NCI-H446 (cell line): Measurements from ENCODE around the gene SHISAL1.

ENCODE experiments used
- DNase-seq, 2 experiments: peaks; one replicate each; lab custom pipeline; 2025; lab: John Stamatoyannopoulos, UW

SHISAL1 gene

DNA sequence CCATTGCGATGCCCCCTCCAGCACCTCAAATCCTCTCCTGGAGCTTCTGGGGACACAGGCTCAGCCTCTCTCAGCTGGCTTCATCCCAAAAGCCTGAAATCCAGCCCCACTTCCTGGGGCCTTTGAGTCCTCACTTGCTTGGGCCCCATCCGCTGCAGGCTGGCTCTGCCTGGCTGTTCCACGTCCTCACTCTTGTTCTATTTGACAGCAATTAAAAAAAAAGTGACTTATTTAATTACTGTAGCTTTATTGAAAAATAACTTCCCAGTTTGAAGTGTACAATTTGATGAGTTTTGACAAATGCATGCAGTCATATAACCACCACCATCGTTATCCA lies 104.8 kb downstream of the SHISAL1 start:
- DNase-seq: no peak

DNA sequence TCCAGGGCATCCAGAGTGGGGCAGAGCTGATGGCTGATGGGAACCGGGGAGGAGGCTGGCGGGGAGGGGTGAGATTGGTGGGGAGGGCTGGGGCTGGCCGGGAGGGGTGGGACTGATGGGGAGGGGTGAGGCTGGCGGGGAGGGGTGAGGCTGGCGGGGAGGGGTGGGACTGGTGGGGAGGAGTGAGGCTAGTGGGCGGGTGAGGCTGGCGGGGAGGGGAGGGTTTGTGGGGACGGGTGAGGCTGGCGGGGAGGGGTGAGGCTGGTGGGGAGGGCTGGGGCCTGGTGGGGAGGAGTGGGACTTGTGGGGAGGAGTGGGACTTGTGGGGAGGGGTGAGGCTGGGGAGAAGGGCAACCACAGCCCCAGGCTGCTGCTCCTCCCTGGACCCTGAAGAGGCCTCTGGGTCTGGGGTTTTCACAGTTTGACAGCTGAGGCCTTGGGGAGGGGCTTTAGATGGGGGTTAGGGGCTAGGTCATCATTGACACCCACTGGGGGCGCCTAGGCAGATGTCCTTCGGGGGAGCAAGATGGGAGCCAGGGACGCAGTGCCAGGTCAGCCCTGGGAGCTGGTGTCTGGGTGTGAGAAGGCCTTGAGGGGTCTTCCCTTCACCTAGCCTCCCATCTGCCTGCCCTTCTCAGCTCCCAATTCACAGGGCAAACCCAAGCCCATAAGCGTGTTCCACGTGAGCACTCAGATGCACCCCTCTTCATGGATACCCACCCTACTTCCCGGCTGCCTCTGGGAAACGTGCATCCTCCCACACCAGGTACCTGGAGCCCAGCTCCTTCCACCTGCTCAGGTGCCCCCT lies 105.4 kb downstream of the SHISAL1 start:
- no peak for DNase-seq

DNA sequence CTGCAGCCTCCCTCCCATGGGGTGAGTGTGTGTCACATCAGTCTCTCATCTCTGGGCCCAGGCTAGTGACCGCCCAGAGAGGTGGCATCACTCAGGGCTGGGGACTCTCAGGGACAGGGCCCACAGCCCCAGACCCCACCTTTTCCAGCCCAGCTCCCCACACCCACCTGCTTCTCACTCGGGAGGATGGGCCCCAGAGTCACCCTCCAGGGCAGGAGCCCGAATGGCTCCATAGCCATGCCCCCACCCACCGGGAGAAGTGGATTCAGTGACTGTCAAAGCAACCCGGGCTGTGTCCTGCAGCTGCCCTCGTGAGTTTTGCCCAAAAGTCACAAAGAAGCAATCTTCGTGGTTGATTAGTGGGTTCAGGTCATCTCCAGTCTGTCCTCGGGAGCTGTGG lies 106.1 kb downstream of the SHISAL1 start:
- no peak for DNase-seq

DNA sequence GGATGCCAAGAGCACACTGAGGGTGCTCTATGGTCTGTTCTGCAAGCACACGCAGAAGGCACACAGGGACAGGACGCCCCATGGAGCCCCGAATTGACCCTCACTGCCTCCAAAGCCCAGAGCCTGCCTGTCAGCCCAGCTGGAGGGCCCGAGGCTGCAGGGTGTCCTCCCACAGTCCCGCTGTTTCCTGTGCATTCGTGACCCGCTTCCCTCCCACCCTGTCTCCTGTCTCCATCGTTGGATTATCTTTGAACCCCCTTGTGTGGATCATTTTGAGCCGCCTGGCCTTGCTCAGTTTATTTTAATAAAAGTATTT lies 106.5 kb downstream of the SHISAL1 start:
- no peak for DNase-seq

DNA sequence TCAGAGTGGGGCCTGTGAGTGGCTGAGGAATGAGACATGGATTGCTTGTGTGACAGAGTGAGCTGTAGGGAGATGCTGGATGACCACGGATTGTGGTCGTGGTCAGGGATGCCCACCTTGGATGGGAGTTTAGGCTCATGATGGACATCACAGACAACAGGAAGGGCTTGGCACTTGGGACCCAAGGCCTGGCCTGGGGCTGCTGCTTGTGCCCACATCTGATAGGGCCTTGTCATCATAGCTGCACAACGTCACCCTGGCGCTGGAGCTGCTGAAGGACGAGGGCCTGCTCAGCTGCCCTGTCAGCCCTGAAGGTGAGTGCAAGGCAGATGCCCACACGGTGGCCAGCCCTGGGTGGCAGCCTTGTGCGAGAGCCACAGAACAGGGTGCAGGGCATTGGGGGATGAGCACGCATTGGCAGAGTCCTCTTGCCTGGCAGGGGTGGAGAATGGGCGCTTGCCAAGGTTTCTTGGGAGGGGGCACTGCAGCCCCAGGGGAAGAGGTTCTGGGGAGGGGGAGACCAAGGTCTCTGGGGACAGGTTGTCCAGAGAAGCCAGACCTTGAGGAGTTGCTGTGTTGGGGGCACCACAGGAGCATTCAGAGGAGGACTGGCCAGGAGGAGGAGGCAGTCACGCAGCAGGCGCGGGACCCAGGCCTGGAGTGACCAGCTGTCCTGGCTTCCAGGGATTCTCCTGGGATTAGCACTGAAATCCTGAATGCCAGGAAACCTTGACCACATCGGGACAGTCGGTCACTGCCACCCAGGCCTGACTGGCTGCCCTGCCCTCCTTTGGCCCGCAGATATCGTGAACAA lies 107.0 kb downstream of the SHISAL1 start:
- DNase-seq: no peak

DNA sequence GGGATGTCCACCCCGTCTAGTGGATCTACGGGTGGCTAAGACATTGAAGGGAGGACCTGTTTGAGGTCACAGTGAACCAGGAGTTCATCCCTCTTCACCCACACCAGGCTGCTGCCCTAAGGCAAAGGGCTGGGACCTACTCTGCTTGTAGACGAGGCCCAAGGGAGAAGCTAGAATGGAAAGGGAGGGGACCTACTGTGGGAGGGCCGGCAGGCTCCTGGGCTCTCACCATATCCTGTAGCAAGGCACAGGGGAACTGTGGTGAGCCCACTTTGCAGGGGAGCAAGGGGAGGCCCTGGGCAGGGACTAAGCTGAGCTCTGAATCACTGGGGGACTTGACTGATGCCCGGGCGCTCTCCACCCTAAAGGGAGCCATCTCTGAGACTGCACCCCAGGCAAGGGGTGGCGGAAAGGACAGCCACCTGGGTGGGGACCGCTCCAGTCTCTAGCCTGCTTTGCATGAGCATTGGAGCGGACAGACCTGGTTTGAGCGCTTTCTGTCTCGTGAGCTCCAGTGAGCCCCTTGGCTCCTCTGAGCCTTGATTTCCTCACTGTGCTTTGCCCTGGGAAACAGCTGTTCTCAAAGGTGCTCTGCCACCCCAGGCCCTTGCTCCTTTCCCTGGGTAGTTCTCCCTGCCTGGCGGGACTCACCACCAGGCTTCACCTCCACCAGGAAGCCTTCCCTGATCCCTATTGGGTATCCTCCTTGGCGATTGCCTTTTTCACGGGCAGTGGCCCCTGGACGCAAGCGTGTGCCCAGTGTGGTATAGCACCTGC lies 107.8 kb downstream of the SHISAL1 start:
- no peak for DNase-seq

DNA sequence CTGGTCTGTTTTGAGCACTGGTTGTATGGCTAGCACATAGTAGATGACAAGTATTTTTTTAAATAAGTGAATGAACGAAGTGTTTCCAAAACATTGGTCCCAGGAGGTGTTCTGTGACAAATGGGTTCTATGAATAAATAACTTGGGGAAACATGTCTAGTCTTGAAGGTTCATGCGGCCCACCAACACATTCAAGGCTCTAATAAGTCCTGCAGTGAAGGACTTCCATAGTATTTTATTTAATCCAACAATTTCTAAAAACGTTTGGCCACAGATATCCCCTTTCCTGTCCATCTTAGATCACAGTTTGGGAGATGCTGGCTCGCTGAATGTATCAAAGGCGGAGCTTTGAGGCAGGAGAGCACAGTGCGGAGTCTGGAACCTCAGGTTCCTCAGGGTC lies 109.5 kb downstream of the SHISAL1 start:
- DNase-seq: no peak

DNA sequence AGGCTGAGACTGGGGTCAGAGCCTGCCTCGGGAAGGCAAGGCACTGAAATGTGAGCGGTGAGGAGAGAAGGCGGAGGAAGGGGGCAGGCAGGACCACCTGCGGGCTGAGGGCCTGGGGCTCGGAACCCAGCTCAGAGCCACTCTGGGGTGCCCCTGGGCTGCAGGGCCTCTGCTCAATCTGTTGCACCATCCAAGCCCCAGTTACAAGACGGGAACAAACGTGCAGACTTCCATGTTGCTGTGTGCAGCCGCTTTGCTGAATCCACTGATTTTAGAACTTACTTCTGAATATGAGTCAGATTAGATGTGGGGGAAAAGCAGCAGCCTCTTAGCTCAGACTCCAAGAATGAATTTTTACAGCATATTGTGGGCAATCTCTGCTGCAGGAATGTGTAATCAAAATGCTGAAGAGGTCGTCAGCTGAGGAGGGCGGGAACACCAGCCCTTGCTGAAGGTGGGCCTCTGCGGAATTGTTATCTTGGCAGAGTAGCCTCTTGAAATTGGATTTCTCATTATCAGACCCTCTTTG lies 110.4 kb downstream of the SHISAL1 start:
- no peak for DNase-seq

DNA sequence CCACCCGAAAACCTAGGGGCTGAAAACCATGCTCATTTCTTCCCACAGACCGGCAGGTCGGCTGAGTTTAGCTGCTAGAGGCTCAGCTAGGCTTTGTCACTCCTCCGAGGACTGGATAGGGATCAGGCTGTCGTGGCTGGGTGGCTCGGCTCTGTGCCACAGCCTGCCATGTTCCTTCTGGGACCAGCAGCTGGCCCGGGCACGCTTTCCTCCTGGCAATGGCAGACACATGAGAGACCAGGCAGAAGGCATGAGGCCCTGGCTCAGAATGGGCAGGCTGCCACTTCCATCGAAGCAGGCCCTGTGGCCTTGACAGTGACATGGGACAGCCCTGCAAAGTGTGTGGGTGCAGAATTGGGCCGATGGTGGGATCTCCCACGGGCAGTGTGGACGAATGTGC lies 111.1 kb downstream of the SHISAL1 start:
- DNase-seq: peak in 1 of 2 experiments; percentile 45

DNA sequence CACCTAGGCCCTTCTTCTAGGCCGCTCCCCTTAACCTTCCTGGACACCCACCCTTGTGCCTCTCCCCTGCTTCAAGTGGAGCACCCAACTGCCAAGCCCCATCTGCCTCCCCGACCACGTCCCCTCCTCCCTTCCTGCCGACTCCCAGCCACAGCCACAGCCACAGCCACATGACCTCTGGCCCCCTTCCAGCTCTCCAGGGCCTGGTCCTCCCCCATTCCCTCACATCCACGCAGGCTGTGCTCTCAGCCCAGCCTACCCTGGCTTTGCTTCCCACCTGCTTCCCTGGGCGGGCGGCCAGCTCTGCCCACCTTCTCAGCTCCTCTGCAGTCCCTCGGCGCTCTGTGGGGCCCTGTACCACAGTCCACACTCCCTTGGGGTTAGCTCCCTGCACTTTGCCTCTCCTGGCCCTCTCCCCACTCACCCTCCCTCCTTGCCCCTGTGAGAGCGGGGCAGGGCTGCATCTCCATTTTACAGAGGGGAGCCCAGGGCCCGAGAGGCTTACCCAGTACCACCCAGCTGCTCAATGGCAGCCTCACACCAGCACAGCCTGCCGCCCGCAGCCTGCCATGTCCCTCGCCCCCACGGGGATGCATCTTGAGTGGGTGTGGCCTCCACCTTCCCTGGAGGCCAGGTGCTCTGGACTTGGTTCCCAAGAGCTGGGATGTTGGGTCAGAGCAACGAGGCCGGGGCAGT lies 111.7 kb downstream of the SHISAL1 start:
- no peak for DNase-seq

DNA sequence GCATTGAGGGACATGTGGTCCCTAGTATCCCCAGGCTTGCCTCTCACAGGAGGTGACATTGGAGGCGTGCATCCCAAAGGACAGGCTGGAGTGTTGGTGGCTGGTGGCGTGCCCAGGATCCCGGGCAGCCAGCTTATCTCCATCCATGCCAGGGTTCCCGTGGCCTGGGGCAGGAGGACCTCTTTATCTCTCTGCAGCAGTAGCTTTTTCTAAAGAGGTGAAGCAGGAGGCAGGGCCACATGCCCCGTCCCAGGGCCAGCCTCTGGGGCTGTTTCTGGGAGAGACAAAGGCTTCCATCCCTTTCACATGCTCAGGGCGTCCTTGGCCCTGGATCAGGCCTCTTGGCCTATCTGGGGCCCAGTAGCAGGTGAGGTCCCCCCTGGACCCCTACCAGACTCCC lies 112.3 kb downstream of the SHISAL1 start:
- DNase-seq: no peak

DNA sequence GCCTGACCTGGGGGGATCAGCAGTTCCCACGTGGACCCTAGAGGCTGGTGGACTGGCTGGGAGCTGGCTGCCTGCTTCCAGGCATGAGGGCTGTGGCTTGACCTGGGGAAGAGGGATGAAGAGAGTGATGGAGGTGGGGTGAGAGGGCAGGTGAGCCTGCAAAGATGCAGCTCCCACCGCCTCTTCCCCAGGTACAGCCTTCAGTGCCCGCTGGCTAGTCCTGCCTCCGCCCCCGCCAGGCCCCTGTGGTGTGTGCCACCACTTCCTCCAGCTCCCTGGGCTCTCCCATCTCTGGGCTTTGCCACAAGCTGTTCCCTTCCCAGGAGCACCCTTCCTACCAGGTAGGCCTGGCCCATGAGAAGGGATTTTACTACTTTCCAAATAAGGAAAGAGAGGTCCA lies 112.9 kb downstream of the SHISAL1 start:
- no peak for DNase-seq

DNA sequence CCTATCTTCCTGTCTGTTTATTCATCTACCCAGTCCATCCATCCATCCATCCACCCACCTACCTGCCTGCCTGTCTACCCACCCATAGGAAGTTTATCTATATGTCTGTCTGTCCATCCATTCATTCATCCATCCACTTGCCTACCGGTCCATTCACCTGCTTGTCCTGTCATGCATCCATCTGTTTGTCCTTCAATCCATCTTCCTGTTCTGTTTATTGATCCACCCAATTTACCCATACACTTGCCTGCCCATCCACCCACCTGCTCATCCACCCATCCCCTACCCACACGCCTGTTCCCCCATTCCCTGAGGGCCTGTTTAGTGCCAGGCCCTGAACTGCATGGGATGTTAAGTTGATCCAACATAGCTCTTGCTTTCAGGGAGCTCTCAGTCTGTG lies 113.6 kb downstream of the SHISAL1 start:
- no peak for DNase-seq

DNA sequence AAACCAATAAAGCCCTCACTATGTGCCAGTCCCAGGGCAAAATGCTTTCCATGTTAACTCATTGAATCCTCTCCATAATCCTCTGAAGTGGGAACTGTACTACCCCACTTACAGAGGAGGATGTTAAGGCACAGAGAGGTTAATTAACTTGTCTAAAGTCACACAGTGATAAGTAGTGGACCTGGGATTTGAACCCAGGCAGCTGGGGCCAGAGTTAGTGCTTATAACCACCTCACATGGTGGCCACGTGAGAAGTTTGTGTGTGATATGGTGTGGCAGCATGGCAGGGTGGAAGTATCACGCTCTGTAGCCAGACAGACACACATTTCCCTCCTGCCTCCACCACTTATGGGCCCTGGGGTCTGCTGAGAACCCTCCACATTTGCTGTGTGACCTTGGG lies 115.5 kb downstream of the SHISAL1 start:
- no peak for DNase-seq

DNA sequence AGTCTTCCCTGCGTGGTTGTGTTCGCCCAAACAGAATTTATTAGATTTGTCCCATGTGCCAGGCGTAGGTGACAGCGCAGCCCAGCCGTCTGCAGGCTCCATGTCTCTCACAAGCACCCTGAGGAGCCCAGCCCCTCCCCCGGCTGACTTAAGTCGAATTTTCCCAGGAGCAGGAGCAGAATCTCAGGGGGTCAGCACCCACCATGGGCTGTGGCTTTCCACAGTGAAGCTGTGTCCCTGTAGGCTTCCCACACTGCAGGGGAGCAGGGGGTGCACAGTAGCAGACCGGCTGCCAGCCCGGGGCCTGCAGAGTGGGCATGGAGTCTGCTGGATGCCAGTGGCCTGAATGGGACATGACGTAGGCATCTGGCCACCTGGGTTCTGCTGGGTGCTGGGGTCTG lies 116.0 kb downstream of the SHISAL1 start:
- DNase-seq: no peak

DNA sequence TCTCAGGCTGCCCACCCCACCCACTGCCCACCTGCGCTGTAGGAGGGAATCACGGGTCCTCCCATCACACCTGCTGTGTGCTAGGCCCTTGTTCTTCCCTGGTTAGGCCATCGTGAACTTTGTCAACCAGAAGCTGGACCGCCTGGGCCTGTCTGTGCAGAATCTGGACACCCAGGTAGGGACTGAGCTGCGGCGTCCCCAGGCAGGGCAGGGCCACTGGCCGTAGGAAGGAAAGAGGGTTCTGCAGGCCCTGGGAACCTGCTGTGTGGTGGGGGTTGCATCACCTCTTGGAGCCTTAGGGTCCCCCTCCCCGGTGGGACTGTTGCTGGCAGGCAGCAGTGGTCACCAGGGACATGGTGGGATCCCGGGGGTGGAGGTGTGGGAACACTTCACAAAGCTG lies 116.5 kb downstream of the SHISAL1 start:
- no peak for DNase-seq

DNA sequence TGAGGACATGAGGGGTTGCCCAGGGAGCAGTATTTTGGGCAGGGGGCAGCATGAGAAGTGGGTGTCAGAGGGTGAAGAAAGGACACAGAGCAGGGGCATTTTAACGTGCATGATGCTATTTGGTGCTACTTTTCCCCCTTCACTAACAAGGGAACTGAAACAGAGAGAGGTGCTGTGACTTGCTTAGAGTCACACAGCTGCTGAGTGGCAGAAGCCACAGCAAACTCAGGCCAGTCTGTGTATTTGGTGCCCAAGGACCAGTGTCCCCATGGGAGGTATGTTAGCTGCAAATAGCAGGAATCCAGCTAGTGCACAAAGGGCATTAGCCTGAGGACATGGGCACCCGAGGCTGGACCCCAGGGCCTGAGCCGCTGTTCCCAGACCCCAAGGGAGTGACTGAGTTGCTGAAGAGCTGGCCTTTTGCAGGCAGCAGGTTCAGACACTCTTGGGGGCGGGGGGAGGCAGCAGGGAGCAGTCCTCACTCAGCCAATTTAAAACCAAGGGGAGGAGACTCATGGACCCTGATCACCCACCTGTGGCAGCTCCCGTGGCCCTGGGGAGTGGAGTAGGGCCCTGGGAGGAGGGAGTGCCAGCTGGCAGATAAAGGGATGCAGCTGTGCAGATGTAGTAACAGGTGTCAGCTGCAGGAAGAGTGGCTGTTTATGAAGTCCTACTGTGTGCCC lies 117.4 kb downstream of the SHISAL1 start:
- no peak for DNase-seq

DNA sequence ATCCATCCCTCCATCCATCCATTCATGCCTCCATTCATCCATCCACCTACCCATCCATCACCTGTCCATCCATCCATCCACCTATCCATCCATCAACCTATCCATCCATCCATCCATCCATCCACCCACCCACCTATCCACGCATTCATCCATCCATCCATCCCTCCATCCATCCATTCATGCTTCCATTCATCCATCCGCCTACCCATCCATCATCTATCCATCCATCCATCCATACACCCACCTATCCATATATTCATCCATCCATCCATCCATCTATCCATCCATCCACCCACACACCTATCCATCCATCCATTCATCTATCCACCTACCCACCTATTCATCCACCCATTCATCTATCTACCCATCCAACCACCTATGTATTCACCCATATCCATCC lies 118.2 kb downstream of the SHISAL1 start:
- no peak for DNase-seq
